Astrocyte (in vitro differentiated cells and primary cell): ENCODE data around the gene AIFM2.

Experiments used
- CTCF ChIP-seq: IDR thresholded peaks from 2 replicates; pipeline ENCODE4 v1.5.1; 2011; ENCODE audit warnings: low read depth, mild to moderate bottlenecking, inconsistent platforms, low read length, moderate library complexity; ENCODE audit not compliant: insufficient read depth
- EZH2 ChIP-seq: IDR thresholded peaks from 2 replicates; pipeline ENCODE4 v1.6.1; 2012; ENCODE audit warnings: mild to moderate bottlenecking, low read length, inconsistent platforms; ENCODE audit not compliant: insufficient read depth

- peak; percentile 37 for TF ChIP-seq CTCF
- TF ChIP-seq EZH2: no peak
Measured at GRCh38 chr10:70106958-70107791, 25.4 kb downstream of the AIFM2 start.
